Lower leg skin (tissue), 3 donors: ENCODE data around the gene SNRPF.

ENCODE experiments used
- CTCF ChIP-seq, 3 donors: fragments of 450-650 bp; IDR thresholded peaks; one replicate each; pipeline ENCODE4 v1.5.1; 2016; ENCODE audit warnings: antibody characterized with exemption in 3 of 3, mild to moderate bottlenecking in 3 of 3, moderate library complexity in 2 of 3
- POLR2A ChIP-seq, 2 donors: fragments of 450-650 bp; IDR thresholded peaks; one replicate each; pipeline ENCODE4 v1.6.1; 2016 to 2017; ENCODE audit warnings: antibody characterized with exemption in 2 of 2, mild to moderate bottlenecking in 1 of 2, moderate library complexity in 1 of 2

DNA sequence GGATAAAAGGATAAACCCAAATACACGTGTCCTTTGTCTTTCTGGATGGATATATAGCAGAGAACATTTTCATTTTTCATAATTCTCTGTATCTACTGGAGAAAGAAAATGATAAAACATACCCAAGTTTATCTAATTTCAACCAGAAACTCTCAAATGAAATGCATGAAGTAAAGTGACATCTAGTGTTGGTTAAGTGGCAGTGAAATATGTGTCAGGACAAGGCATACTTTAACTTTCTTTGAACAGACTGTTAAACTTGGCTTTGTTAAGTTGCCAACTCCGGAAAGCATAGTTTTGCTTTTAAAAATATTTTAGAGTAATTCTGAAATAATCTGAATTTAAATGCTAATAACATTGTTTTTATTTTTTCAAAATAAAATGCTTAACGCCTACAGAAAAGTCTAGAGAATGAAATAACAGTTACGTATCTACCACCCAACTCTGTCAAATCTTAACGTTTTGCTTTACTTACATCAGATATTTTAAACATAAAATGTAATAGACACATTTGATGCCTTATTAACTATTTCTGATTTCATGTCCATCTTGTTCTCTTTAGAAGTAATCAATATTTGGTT is 43.0 kb upstream of the SNRPF start:
- peak in 1 of 3 donors; percentile 15 for TF ChIP-seq CTCF (IDR thresholded peaks at IDR 0.05)
- TF ChIP-seq POLR2A (IDR thresholded peaks at IDR 0.05): no peak
